Ovary (tissue), 9 donors: ENCODE results near the gene REG1A. TPM values are rescaled to one million over a fixed set of nuclear protein-coding genes. Genes with fewer than 3 reads are reported as not detected.

ENCODE experiments used
- DNase-seq, 5 donors: peaks; one replicate each; pipeline ENCODE4 v3.0.0-alpha.2; 2019 to 2020
- H3K27ac ChIP-seq, 2 donors: fragments of 200-600 bp; one replicate each; pipeline versions ENCODE4 v1.5.1 to v1.8.0; 2019 to 2022
- H3K27me3 ChIP-seq: fragments of 200-600 bp; one replicate; pipeline ENCODE4 v1.8.0; 2022
- H3K36me3 ChIP-seq: fragments of 200-600 bp; sonication (generic); one replicate; pipeline ENCODE4 v1.5.1; 2019
- H3K4me1 ChIP-seq: one replicate; pipeline ENCODE4 v1.8.1; 2013; ENCODE audit warnings: mild to moderate bottlenecking, moderate library complexity; ENCODE audit not compliant: insufficient read depth
- H3K4me3 ChIP-seq: fragments of 200-600 bp; sonication (generic); one replicate; pipeline ENCODE4 v1.5.1; 2017
- H3K9me3 ChIP-seq, 2 donors: fragments of 200-600 bp in 1 of 2; sonication (generic) in 1 of 2; one replicate each; pipeline versions ENCODE4 v1.5.1 to v1.8.1; 2013 to 2019; ENCODE audit warnings: mild to moderate bottlenecking in 1 of 2, moderate library complexity in 1 of 2
- EP300 ChIP-seq: sonication (generic); formaldehyde crosslinking; IDR thresholded peaks from one replicate; pipeline ENCODE4 v1.6.1; 2017; ENCODE audit warnings: antibody characterized with exemption
- POLR2A ChIP-seq: fragments of 450-650 bp; IDR thresholded peaks from one replicate; pipeline ENCODE4 v1.6.1; 2017; ENCODE audit warnings: antibody characterized with exemption, mild to moderate bottlenecking, moderate library complexity
- WGBS, 3 donors: extraction: QIAGEN DNeasy Blood & Tissue Kit in 1 of 3; methylation state at CpG; one replicate each; pipeline versions ENCODE4 v1.1.5 to v1.1.7; 2013 to 2017; 5-methylcytosine and 5-hydroxymethylcytosine counted together
- intact Hi-C, 4 donors: fragments of 100-400 bp; cut with DNase I; formaldehyde crosslinking; loops; one replicate each; pipeline versions ENCODE4 v1.11.0 to v1.15.1; 2022 to 2023
- polyA plus RNA-seq, 2 donors: library from polyadenylated mRNA; stranded (reverse); fragments of 200-250 nt in 1 of 2; fragments of 350-450 nt in 1 of 2; fragmentation: Illumina TruSeq in 1 of 2; extraction: RNeasy Lipid Tissue Mini Kit (QIAGEN cat#74804) in 1 of 2; gene quantifications; one replicate each; pipeline ENCODE4 v1.2.3, GENCODE V29; 2013 to 2014
- total RNA-seq, 7 donors: library from RNA; depleted of rRNA in 2 of 7; stranded (reverse); fragments of >200 nt in 2 of 7; fragmentation: NEBNext Ultra II Directional in 3 of 7; extraction: Animal tissue kit (Norgen Biotek cat#: 25700) in 3 of 7; gene quantifications; one replicate each; pipeline versions ENCODE4 v1.1.0 to v1.2.4, GENCODE V29; 2016 to 2023
- TF ChIP-seq, protein P1 (sequence below), 3 donors: fragments of 450-650 bp in 2 of 3; fragments of 200-600 bp in 1 of 3; IDR thresholded peaks; one replicate each; pipeline versions ENCODE4 v1.5.1 to v1.8.0; 2016 to 2022; ENCODE audit warnings: antibody characterized with exemption in 3 of 3, mild to moderate bottlenecking in 1 of 3
- donor health status: DM: no; HTN: no; CAD: no; lungs with moderate emphysema.
- donor health status: DM: no; HTN: no; CAD: no.
- donor health status: Bipolar disorder and iron deficiency.
- donor health status: DM: yes; HTN: yes; CAD: no.
- donor health status: DM: no; HTN: no; CAD: no.
- donor health status: DM: yes; HTN: yes; CAD: no.

Gene REG1A
- total and polyA plus RNA-seq, 9 donors: 0.24 to 33.6 (median 2.9) TPM; not detected in 3

DNA sequence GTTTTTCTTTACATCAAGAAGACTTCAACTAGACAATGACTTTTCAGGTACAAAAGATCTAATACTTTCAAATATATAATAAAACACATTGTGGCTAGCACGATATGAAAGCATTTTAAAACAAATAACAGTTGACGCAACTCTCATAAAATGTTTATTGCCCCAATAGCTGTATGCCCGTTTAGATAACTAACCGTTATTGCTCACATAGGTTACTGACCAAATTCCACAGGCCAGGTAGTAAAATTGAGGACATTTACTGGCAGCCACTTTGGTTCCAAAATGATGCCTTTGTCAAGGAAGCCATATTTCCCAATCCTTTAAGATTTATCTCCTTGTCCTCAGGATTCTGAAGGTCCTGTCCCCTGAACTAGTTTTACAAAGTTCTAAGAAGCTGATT is 29.6 kb upstream of the REG1A start:
- Histone ChIP-seq H3K27me3 (no peaks in the 10 kb centered on the region), H3K9me3 (no peaks in the 10 kb centered on the region), H3K27ac (no peak overlapping the region), H3K4me3 (no peak overlapping the region), H3K36me3 (no peaks in the 10 kb centered on the region), H3K4me1 (no peaks in the 10 kb centered on the region)
- no peak for TF ChIP-seq POLR2A
- TF ChIP-seq, protein P1, sequence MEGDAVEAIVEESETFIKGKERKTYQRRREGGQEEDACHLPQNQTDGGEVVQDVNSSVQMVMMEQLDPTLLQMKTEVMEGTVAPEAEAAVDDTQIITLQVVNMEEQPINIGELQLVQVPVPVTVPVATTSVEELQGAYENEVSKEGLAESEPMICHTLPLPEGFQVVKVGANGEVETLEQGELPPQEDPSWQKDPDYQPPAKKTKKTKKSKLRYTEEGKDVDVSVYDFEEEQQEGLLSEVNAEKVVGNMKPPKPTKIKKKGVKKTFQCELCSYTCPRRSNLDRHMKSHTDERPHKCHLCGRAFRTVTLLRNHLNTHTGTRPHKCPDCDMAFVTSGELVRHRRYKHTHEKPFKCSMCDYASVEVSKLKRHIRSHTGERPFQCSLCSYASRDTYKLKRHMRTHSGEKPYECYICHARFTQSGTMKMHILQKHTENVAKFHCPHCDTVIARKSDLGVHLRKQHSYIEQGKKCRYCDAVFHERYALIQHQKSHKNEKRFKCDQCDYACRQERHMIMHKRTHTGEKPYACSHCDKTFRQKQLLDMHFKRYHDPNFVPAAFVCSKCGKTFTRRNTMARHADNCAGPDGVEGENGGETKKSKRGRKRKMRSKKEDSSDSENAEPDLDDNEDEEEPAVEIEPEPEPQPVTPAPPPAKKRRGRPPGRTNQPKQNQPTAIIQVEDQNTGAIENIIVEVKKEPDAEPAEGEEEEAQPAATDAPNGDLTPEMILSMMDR (IDR thresholded peaks at IDR 0.05): no peak
- TF ChIP-seq EP300: no peak
- 84 to 91% (median 84%) methylated on average over 4 of the region's 4 CpGs for whole genome bisulfite sequencing, 3 donors
- intact Hi-C loops: no loop called here
- DNase-seq: no peak

DNA sequence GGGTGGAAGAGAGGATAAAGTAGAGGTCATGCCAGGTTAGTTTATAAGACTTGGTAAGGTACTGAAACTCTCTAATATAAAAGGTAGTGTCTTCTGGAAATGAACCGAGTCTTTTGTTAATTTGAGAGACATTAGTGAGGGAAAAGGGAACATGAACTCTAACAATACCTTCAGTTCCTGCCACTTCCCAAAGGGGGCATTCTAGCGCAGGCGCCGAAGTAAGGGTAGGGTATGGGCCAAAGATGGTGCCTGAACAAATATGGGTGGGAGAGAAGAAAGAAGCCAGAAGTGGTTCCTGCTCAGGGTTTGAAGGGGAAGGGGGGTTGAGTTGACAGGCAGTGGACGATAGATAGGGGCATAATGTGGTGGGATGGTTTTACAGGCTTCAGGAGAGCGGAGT is 22.4 kb upstream of the REG1A start:
- no peaks in the 10 kb centered on the region for H3K36me3 ChIP-seq
- H3K4me3 ChIP-seq: no peak overlapping the region
- no peaks in the 10 kb centered on the region for H3K9me3 ChIP-seq
- no peak for TF ChIP-seq EP300
- TF ChIP-seq, protein P1 (IDR thresholded peaks at IDR 0.05): no peak
- TF ChIP-seq POLR2A: no peak
- DNase-seq: no peak
- H3K27me3 ChIP-seq: no peaks in the 10 kb centered on the region
- intact Hi-C loops: no loop called here
- no peak overlapping the region for H3K27ac ChIP-seq
- no peaks in the 10 kb centered on the region for H3K4me1 ChIP-seq
- 89 to 93% (median 90%) methylated on average over 6 of the region's 6 CpGs for WGBS, 3 donors

DNA sequence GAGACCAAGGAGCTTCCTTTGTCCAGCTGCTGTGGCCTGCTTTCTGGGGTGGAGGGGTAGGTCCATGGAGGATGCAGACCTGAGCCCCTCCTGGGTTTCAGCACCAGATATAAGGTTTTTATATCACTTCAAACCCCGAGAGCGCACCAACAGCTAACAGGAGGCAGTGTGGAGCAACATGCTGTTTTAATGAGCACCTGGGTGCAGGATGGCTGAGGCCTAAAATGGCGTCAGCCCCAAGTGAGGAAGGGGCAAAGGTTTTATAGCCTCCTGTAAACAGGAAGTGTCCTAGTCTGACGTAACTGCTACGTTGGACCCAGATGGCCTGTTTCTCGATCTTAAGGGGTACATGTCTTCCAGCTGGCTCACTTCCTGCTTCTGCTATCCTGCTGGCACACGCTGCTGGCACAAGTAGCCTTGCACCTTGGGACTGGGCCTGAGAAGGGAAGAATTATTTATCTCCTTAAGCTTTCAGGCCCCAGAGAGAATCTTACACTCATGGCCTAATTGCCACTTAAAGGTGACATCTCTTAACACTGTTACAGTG is 21.1 kb upstream of the REG1A start:
- no peaks in the 10 kb centered on the region for H3K4me1 ChIP-seq
- WGBS, 3 donors: 39 to 57% (median 45%) methylated on average over 7 of the region's 7 CpGs
- H3K9me3 ChIP-seq: no peaks in the 10 kb centered on the region
- no peaks in the 10 kb centered on the region for H3K36me3 ChIP-seq
- H3K27ac ChIP-seq: no peak overlapping the region
- no peak overlapping the region for H3K4me3 ChIP-seq
- H3K27me3 ChIP-seq: no peaks in the 10 kb centered on the region
- intact Hi-C loops: no loop called here
- no peak for DNase-seq
- no peak for TF ChIP-seq EP300

DNA sequence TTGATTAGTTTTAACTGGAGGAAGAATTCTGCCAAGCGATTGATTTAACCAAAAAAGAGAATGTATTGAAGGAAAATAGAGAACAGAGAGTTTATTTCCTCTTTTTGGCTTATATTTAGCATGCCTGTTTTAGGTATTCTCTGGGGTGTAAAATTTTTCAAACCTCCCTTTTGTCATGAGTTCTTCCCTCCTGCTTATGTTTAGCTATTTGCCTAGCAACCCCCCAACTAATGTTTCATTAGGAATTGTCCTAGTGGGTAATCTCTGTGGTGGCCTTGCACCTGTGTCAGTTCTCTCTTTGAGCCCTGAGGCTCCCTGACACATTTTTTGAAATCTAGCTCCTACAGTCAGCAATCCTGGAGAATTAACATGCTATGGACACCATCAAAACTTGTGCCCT is 20.0 kb upstream of the REG1A start:
- TF ChIP-seq, protein P1 (IDR thresholded peaks at IDR 0.05): no peak
- no peak for TF ChIP-seq POLR2A
- TF ChIP-seq EP300: no peak
- Histone ChIP-seq H3K9me3 (no peaks in the 10 kb centered on the region), H3K4me3 (no peak overlapping the region), H3K36me3 (no peaks in the 10 kb centered on the region), H3K4me1 (no peaks in the 10 kb centered on the region), H3K27me3 (no peaks in the 10 kb centered on the region), H3K27ac (no peak overlapping the region)
- WGBS, 3 donors: 27 to 57% (median 31%) methylated on average over 1 of the region's 1 CpG
- no peak for DNase-seq
- intact Hi-C loops: no loop called here

DNA sequence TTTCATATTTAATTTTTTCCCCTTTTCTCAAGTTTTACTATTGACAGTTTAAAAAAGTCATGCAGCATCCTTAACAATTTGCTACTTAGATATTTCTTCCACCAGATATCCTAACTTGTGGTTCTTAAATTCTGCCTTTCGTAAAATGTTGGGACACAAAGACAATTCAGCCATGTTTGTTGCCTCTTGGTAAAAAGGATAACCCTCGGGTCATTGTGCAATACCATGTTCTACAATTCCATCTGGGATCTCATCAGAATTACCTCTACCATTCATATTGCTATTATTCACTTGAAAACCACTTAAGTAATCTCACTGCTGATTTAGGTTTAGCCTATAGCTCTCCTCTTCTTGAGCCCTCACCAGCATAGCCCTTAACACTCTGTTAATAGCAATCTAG is 19.3 kb upstream of the REG1A start:
- Histone ChIP-seq H3K9me3 (no peaks in the 10 kb centered on the region), H3K27ac (no peak overlapping the region), H3K4me1 (no peaks in the 10 kb centered on the region), H3K27me3 (no peaks in the 10 kb centered on the region), H3K36me3 (no peaks in the 10 kb centered on the region), H3K4me3 (no peak overlapping the region)
- 86 to 87% (median 86%) methylated on average over 2 of the region's 2 CpGs for WGBS, 3 donors
- TF ChIP-seq EP300 (no peak), POLR2A (no peak)
- TF ChIP-seq, protein P1 (IDR thresholded peaks at IDR 0.05): no peak
- DNase-seq: no peak
- intact Hi-C loops: no loop called here
